GM06990 (cell line): Measurements from ENCODE around the gene EVC.

Experiments
- DNase-seq: peaks from one replicate; pipeline ENCODE4 v3.0.0-alpha.2; 2011; ENCODE audit not compliant: insufficient read length; ENCODE audit errors: extremely low read depth
- H3K27me3 ChIP-seq: replicated peaks from 2 replicates; pipeline ENCODE4 v1.6.0; 2011; ENCODE audit warnings: low read length; ENCODE audit not compliant: control insufficient read depth, insufficient read depth
- H3K36me3 ChIP-seq: 2 replicates; pipeline ENCODE4 v1.5.1; 2011; ENCODE audit warnings: low read length; ENCODE audit not compliant: control insufficient read depth, insufficient read depth
- H3K4me3 ChIP-seq: replicated peaks from 2 replicates; pipeline ENCODE4 v1.5.1; 2011; ENCODE audit warnings: low read depth, mild to moderate bottlenecking, control low read depth, low read length
- CTCF ChIP-seq: IDR thresholded peaks from 2 replicates; pipeline ENCODE4 v1.5.1; 2011; ENCODE audit warnings: low read length, control low read depth, mild to moderate bottlenecking, inconsistent platforms; ENCODE audit not compliant: insufficient read depth, poor library complexity, severe bottlenecking

The EVC gene

GRCh38 chr4:5798946-5799345, 87.9 kb downstream of the EVC start:
- Histone ChIP-seq H3K4me3 (no peak overlapping the region), H3K27me3 (no peaks in the 10 kb centered on the region), H3K36me3 (peaks cover 12% of the 10 kb centered on the region)
- TF ChIP-seq CTCF = no peak
- no peak for DNase-seq

- no peak overlapping the region for H3K4me3 ChIP-seq
- no peaks in the 10 kb centered on the region for H3K27me3 ChIP-seq
- no peak for DNase-seq
- peaks cover 15% of the 10 kb centered on the region for H3K36me3 ChIP-seq
- TF ChIP-seq CTCF = no peak
Measured at GRCh38 chr4:5799406-5799805, 88.4 kb downstream of the EVC start.

- no peak for DNase-seq
- TF ChIP-seq CTCF = no peak
Measured at GRCh38 chr4:5800496-5800895, 89.5 kb downstream of the EVC start.

GRCh38 chr4:5801696-5802095, 90.7 kb downstream of the EVC start:
- Histone ChIP-seq H3K4me3 (no peak overlapping the region), H3K27me3 (no peaks in the 10 kb centered on the region), H3K36me3 (peaks cover 23% of the 10 kb centered on the region)
- TF ChIP-seq CTCF = no peak
- DNase-seq = no peak

More at GRCh38 chr4:5800496-5800895, 89.5 kb downstream of the EVC start:
- no peak overlapping the region for H3K4me3 ChIP-seq
- H3K27me3 ChIP-seq = no peaks in the 10 kb centered on the region
- peaks cover 23% of the 10 kb centered on the region for H3K36me3 ChIP-seq

GRCh38 chr4:5802565-5802964, 91.6 kb downstream of the EVC start:
- DNase-seq = no peak
- Histone ChIP-seq H3K4me3 (no peak overlapping the region), H3K36me3 (peaks cover 19% of the 10 kb centered on the region), H3K27me3 (no peaks in the 10 kb centered on the region)
- no peak for TF ChIP-seq CTCF

- no peak for DNase-seq
- H3K36me3 ChIP-seq = peaks cover 24% of the 10 kb centered on the region
- no peak overlapping the region for H3K4me3 ChIP-seq
- TF ChIP-seq CTCF = peak; percentile 38
- no peaks in the 10 kb centered on the region for H3K27me3 ChIP-seq
Measured at GRCh38 chr4:5804656-5805055, 93.7 kb downstream of the EVC start.
